CD1c-positive myeloid dendritic cell (primary cell): ENCODE data around the gene CARD9.

Experiments
- DNase-seq: peaks from one replicate; pipeline ENCODE4 v3.0.0-alpha.2; 2016; ENCODE audit errors: extremely low spot score

The CARD9 gene

GRCh38 chr9:136401173-136401922 is 27.9 kb upstream of the CARD9 start:
- DNase-seq, result no peak

DNA sequence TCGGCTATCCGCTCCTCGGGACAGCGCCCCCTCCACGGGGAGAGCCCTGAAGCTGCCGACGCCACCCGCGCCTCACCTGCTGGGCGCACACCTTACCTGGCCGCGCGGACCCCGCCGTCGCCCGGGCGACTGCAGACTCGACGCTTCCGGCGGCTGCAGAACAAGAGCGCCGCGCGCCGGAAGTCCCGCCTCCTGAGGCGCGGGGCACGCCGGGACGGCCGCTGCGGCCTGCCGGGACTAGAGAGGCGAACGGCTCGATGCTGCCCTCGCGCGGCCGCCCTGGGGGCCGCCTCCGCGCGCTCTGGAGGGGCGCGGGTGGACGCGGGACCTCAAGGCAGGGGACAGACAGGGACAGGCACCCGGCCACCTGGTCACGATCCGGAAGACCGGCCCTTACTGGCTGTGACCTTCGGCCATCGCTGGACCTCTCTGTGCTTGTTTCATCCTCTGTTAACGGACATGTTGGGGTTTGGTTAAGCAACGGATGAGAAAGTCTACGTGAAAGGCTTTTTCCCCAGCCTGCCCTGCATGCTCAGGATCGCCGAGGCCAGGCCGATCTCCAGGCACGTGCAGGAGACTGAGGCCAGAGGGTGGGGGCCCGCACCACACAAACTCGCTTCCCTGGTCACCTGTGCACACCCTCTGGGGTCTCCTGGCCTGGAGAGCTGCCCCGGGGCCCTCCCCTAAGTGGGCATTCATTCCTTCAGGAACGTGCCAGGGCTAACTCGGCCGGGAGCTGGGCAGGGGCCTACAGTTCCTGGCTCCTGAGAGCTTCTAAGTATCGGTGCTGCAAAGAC is 26.8 kb upstream of the CARD9 start, which contains the start of gene SNAPC4:
TSS of gene SNAPC4 (minus strand) at position 133 of the 797 bp plus-strand sequence. CDS start 1,742 bp downstream, outside the sequence.
- peak; percentile 95 for DNase-seq

DNA sequence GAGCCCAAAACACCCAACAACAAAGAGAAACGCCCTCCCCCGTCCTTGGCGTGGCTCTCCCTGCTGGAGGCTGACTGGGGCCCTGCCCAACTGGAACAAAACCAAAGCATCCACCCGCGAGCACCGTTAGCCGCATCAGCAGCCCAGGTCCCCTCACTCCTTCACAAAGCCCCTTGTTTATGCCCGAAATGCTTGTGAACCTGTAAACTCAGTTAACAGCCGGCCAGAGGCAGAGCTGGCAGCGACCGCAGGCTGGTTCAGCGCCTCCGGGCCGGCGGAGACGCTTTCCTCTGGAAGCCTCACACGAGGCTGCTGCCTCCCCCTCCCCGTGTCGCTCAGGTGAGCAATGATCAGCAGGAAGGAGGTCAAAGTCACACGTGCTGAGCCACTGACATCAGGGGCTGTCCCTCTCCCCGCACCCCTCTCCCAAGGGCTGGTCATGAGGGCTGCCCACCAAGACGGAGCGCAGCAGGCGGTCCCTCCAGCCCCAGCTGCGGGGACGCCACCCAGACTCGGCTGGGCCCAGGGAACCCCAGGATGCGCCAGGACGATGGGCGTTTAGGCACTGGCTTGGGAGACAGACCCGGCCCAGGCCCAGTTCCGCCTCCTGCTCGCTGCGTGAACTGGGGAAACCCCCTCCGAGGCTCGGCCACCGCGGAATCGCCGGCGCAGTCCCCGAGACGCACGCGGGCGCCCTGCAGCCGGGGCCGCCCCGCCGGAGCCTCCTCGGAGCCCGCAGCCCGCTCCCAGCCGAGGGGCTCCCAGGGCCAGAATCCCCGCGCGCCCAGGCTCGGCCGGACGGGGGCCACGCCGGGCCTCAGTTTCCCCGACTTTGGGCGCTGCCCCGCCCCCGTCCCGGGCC is 25.9 kb upstream of the CARD9 start:
- peak; percentile 44 for DNase-seq

DNA sequence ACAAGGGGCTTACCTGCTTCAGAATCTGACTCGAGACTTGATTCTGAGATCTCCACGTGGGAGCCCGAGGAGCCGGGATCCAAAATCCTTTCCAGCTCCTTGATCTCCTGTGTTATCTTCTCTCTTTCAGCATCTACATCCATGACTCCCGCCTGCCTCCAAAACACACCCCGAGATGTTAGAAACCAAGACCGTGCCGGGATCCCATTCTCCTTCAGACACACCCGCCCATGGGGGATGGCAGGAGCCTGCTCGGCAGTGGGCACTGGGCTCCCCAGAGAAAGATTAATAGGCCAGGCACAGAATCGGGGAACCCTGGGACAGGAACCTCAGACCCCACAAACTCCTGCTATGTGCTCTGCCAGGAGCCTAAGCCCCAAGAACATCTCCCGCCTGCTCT is 24.8 kb upstream of the CARD9 start:
- DNase-seq, result no peak

DNA sequence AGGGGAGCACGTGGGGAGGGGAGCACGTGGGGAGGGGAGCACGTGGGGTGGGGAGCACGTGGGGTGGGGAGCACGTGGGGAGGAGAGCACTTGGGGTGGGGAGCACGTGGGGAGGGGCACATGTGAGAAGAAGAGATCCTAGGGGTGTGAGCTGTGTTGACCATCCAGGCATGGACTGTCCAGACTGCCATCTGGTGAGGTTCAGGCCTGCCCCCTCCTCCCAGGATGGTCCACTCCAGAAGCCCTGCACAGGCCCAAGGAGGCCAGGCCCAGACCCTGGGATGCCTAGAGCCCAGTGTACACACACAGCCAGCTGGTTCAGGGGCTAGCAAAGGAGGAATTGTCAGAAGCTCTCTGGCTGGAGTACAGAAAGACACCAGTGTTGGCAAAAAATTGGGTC is 24.2 kb upstream of the CARD9 start:
- DNase-seq, result no peak

DNA sequence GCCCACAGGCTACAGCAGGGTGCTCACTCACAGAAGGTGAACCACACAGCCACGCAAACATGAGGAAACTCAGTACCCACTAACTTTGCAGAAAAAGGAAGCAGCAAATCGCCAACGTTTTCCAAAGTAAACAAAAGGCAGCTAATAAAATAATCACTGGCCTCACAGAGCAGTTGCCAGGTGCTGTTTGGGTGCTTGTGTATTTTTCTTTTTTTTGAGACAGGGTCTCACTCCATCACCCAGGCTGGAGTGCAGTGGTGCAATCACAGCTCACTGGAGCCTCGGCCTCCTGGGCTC is 22.7 kb upstream of the CARD9 start:
- no peak for DNase-seq

DNA sequence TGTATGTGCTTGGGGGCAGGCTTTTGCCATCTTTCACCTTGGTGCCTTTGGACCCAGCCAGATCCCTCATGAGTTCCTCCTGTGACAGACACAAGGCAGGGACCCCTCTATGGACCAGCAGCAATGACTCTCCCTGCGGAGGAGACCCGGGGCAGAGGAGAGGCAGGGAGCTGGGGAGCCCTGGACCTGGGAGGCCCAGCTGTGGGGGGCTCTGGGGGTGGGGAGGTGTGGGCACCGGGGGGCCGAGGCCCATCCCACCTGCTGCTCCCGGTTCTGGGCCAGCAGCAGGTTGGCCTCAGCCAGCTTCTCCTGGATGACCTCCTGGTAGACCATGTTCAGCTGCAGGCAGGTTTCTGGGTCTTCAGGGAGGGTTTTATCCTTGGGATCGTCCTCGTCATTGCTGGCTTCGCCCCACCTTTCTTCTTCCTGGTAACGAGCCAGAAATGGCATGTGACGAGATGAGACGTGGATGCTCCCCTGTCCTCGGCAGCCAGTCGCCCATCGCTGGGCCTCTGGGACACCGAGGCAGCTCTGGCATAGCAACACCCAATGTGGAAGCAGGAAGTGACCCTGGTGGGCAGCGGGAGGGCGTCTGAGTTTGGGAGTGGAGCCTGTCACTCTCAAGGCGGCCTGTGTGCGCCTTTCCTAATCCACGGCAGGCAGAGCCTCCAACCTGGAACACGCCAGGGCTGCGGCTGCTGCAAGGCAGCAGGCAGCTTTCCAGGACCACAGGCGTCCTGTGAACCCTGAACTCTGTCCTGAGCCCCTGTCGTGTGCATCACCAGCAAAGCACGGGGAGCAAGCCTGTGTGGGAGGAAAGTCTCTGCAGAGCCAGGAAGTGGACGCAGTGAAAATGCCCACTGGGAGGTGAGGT is 22.1 kb upstream of the CARD9 start:
- DNase-seq, result no peak

- DNase-seq, result no peak
Measured at GRCh38 chr9:136395020-136395340, 21.5 kb upstream of the CARD9 start.

GRCh38 chr9:136394312-136395019 is 21.0 kb upstream of the CARD9 start:
- no peak for DNase-seq

- DNase-seq, result no peak
Measured at GRCh38 chr9:136393531-136393930, 20.1 kb upstream of the CARD9 start.

DNA sequence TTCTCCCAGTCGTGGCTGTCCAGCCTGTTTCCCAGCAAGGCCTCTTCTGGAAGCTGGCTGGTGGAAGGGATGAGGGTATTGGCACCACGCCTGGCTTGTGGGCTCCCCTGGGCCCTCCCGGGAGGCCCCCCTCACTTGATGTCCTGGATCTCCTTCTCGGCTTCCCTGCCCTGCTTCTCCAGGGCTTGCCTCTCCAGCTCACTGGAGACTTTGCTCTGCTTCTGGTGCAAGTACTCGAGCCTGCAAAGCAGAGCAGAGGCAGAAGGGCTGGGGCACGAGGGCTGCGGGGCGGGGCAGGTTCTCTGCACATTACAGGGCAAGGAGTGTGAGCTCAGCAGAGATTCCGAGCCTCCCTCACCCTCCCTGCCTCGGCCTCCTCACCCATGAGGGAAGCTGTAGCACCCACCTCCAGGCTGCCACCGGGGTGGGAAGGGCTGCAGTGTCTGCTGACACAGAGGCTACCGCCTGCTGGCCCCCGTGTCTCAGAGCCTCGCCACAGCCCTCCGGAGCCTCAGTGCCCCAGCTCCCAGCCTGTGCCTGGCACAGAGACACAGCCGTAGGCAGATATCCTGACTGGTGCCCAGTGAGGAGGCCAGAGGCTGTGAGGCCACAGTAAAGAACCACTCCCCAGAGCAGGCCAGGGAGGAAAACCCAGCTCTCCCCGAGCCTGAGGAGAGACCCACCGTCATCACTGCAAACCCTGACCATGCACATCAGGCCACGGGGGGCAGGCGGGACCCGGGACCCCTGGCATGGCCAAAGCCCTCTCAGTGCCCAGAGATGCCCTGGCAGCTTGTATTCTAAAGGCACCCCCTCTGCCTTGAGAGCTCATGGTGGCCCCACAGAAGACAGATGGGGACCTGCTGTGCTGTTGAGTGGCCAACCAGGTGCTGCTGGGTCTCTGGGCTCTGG is 19.3 kb upstream of the CARD9 start:
- no peak for DNase-seq

DNA sequence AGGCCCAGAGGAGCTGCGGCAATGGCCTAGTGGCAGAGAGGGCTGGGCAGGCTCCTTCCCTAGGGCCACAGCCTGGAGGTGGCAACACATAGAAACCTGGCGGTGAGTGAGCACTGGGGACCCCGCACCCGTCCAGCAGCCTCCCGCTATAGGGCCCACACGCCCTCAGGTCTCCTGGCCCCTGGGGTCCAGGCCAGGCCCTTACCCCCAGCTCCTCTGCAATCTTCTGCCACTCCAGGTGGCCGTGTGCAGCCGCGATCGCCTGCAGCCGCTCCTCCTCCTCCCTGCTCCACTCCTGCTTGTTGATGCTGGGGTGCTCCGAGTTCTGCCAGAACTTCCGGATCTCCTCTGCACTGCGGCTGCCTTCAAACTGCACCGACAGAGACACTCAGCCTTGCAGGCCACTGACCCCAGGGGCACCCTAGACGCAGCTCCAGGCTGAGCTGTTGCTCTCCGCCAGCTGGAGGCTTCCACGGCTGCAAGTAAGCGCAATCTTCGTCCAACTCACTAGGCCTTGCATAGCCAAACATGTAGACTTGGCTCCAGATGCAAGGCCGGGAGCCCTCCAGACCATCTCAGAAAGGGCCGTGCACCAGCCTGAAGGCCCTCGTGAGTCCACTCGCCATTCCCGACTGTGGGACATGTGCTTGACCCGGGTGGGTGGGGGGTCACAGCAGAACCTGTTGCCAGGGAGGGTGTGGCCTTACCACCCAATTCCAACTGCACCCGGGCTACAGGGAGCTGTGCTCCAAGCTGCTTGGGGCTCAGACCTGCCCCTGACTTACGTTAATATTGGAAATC is 18.5 kb upstream of the CARD9 start:
- no peak for DNase-seq

GRCh38 chr9:136389396-136389795 is 15.9 kb upstream of the CARD9 start:
- DNase-seq, result no peak

GRCh38 chr9:136387217-136387616 is 13.7 kb upstream of the CARD9 start:
- DNase-seq, result no peak

- DNase-seq, result peak; percentile 58
Measured at GRCh38 chr9:136386018-136386417, 12.5 kb upstream of the CARD9 start.

- DNase-seq, result peak; percentile 16
Measured at GRCh38 chr9:136385015-136385414, 11.5 kb upstream of the CARD9 start.

DNA sequence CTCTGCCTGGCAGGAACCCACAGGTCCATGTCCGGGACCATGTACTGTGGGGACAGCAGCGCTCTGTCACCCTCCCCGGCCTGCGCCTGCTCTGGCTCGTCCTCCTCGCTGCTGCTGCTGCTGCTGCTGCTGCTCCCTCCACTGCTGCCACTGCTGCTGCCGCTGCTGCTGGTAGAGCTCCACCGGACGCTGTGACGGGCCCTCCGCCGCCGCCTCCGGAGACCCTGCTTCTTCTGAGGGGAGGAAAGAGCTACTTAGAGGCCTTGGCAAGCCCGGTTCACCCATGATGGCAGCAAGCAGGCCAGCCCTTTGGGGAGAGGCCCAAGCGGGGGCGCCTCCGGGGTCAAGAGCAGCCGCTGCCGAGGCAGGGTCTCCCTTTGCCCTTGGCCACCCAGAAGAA is 10.0 kb upstream of the CARD9 start:
- DNase-seq, result no peak

DNA sequence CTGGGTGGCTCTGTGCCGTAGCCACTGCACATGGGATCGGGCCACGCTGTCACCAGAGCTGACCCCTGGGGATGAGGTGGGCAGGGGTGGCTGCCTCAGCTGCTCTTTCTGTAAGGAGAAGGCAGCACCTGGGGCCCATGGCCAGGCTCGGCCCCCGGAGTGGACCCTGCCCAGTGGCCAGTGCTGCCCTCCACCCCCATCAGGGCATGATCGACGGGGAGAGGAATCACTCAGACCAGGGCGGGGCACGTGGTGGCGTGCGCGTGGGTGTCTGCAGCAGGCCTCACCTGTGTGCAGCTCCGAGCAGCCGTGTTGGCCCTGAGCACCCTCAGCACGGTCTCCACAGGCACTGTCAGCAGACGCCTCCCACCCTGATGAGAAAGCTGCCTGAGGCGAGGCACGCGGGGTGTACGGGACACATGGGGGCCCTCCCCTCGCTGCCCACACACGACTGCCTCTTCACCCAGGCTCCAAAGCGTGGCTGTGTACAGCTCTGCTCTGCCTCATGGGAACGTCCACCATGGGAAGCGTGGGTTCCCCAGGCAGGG is 8.6 kb upstream of the CARD9 start:
- DNase-seq, result no peak

GRCh38 chr9:136381311-136381710 is 7.8 kb upstream of the CARD9 start:
- DNase-seq, result no peak
